ENCODE data around the gene SNRNP40. TPM values are rescaled to one million over a fixed set of nuclear protein-coding genes. Genes with fewer than 3 reads are reported as not detected.

SNRNP40 gene
- total RNA-seq, 1 experiment from 2014 or later, result 288 TPM

GRCh38 chr1:31221072-31221471 is 75.5 kb downstream of the SNRNP40 start:
- POLR2A ChIA-PET (ENCODE audit: unreplicated experiment), result no interaction called here
- BruUV-seq (replicated peaks), result no TSS peak
- Histone ChIP-seq H3K4me1 (ENCODE audit: insufficient read depth, low read length) (no peaks in the 10 kb centered on the region), H3K9ac (ENCODE audit: low read length) (no peak overlapping the region), H2AFZ (ENCODE audit: low read length) (no peak overlapping the region), H4K20me1 (ENCODE audit: low read length) (no peaks in the 10 kb centered on the region), H3K27ac (ENCODE audit: low read length) (no peak overlapping the region), H3K36me3 (ENCODE audit: low read depth, low read length) (no peaks in the 10 kb centered on the region), H3K9me2 (replicated peaks; ENCODE audit: low read length) (no peaks in the 10 kb centered on the region), H3F3A (ENCODE audit: low read length, unreplicated experiment) (no peaks in the 10 kb centered on the region), H3K9me3 (ENCODE audit: low read length) (no peaks in the 10 kb centered on the region), H3K79me2 (ENCODE audit: low read length) (no peaks in the 10 kb centered on the region), H3K4me3 (ENCODE audit: low read length) (no peak overlapping the region), H3K4me2 (ENCODE audit: low read length) (no peak overlapping the region), H3K27me3 (ENCODE audit: low read length) (peaks cover 7% of the 10 kb centered on the region; the same call in 1 of the 2 replicates)
- CTCF ChIA-PET, result no interaction called here
- DNase-seq, result no peak
- intact Hi-C loops (cut with micrococcal nuclease), result no loop called here
- TF ChIP-seq EZH2 (IDR thresholded peaks at IDR 0.05; ENCODE audit: low read length, unreplicated experiment) (no peak), EZH2phosphoT487 (IDR thresholded peaks at IDR 0.05; ENCODE audit: borderline replicate concordance, low read length) (no peak), CTCF (conservative IDR thresholded peaks at IDR 0.05; ENCODE audit: low read depth, low read length) (no peak)
- ATAC-seq, result no peak

- no peak for TF ChIP-seq CTCF (conservative IDR thresholded peaks at IDR 0.05; ENCODE audit: low read depth, low read length)
- no peak for TF ChIP-seq EZH2phosphoT487 (IDR thresholded peaks at IDR 0.05; ENCODE audit: borderline replicate concordance, low read length)
- TF ChIP-seq EZH2 (IDR thresholded peaks at IDR 0.05; ENCODE audit: low read length, unreplicated experiment), result no peak
- DNase-seq (no peak), ATAC-seq (no peak)
- H4K20me1 ChIP-seq (ENCODE audit: low read length), result no peaks in the 10 kb centered on the region
- H2AFZ ChIP-seq (ENCODE audit: low read length), result no peak overlapping the region
- no peaks in the 10 kb centered on the region for H3K79me2 ChIP-seq (ENCODE audit: low read length)
- no peak overlapping the region for H3K4me2 ChIP-seq (ENCODE audit: low read length)
- no peaks in the 10 kb centered on the region for H3K9me2 ChIP-seq (replicated peaks; ENCODE audit: low read length)
- no TSS peak for BruUV-seq (replicated peaks)
- intact Hi-C loops (cut with micrococcal nuclease), result no loop called here
- H3K27me3 ChIP-seq (ENCODE audit: low read length), result peaks cover 4% of the 10 kb centered on the region; the same call in 1 of the 2 replicates
- no peaks in the 10 kb centered on the region for H3K4me1 ChIP-seq (ENCODE audit: insufficient read depth, low read length)
- POLR2A ChIA-PET (ENCODE audit: unreplicated experiment), result interaction anchor here (0.6 kb wide), 1 partner anchor 1990 kb away, joined by 8 read pairs; no protein-coding TSS in a partner anchor
- no peaks in the 10 kb centered on the region for H3K36me3 ChIP-seq (ENCODE audit: low read depth, low read length)
- H3K27ac ChIP-seq (ENCODE audit: low read length), result no peak overlapping the region
- no peaks in the 10 kb centered on the region for H3F3A ChIP-seq (ENCODE audit: low read length, unreplicated experiment)
- H3K9me3 ChIP-seq (ENCODE audit: low read length), result no peaks in the 10 kb centered on the region
- H3K9ac ChIP-seq (ENCODE audit: low read length), result no peak overlapping the region
- no peak overlapping the region for H3K4me3 ChIP-seq (ENCODE audit: low read length)
- CTCF ChIA-PET, result no interaction called here
These were observed 77.1 kb downstream of the SNRNP40 start for GRCh38 chr1:31219489-31219888.

DNA sequence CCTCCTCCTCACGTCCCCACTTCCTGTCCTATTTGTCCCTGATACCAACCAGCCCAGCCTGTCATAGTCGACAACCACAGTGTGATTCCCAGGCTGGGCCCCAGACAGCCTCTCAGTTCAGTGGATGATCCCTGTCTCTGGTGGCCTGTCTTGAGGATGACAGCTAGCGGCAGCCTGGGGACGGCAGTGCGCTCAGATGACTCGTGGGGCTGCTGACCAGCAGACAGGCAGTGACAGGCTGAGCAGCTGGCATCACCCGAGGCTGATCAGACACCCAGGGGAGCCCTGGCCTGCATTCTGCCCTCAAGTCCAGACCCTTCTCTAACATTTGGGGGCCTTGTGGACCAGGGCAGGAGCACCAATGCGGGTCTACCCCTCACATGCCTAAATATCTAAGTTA is 77.9 kb downstream of the SNRNP40 start:
- Histone ChIP-seq H4K20me1 (ENCODE audit: low read length) (no peaks in the 10 kb centered on the region), H3K27ac (ENCODE audit: low read length) (no peak overlapping the region), H2AFZ (ENCODE audit: low read length) (no peak overlapping the region), H3K36me3 (ENCODE audit: low read depth, low read length) (no peaks in the 10 kb centered on the region), H3K9ac (ENCODE audit: low read length) (no peak overlapping the region), H3K9me2 (replicated peaks; ENCODE audit: low read length) (no peaks in the 10 kb centered on the region), H3K79me2 (ENCODE audit: low read length) (no peaks in the 10 kb centered on the region), H3K4me2 (ENCODE audit: low read length) (no peak overlapping the region), H3F3A (ENCODE audit: low read length, unreplicated experiment) (no peaks in the 10 kb centered on the region), H3K27me3 (ENCODE audit: low read length) (no peaks in the 10 kb centered on the region), H3K9me3 (ENCODE audit: low read length) (no peaks in the 10 kb centered on the region), H3K4me1 (ENCODE audit: insufficient read depth, low read length) (no peaks in the 10 kb centered on the region), H3K4me3 (ENCODE audit: low read length) (no peak overlapping the region)
- ChIA-PET CTCF (no interaction called here), POLR2A (ENCODE audit: unreplicated experiment) (no interaction called here)
- no TSS peak for BruUV-seq (replicated peaks)
- TF ChIP-seq EZH2phosphoT487 (IDR thresholded peaks at IDR 0.05; ENCODE audit: borderline replicate concordance, low read length), result no peak
- TF ChIP-seq CTCF (conservative IDR thresholded peaks at IDR 0.05; ENCODE audit: low read depth, low read length), result no peak
- no peak for TF ChIP-seq EZH2 (IDR thresholded peaks at IDR 0.05; ENCODE audit: low read length, unreplicated experiment)
- no peak for ATAC-seq
- DNase-seq, result no peak
- intact Hi-C loops (cut with micrococcal nuclease), result no loop called here
